ENCODE data around the gene ZNF544.
"Not testable (repeated sequence)": the region's sequence is repeated elsewhere in the genome, so short reads cannot be mapped to it uniquely, and the experiment has no call there.

Gene ZNF544

DNA sequence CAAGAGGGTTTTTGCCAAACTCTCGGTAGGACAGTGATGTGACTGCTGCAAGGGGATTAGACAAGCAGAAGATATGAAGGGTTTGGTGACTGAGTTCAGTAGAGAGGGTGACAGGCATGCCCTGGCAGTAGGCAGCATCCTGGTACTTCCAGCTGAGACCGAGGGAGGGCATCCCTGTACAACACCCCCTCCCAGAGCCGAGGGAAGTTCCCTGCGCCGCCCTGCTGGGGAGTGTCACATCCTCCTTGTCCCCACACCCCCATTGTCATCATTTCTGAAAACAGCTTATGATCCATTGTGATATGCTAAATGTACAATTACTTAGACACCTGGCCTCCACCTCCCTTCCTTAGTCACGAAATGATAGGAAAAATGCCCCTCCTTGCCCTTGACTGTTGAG is 14.6 kb downstream of the ZNF544 start:
- no peak for DNase-seq (ENCODE audit: extremely low spot score)
- ChIA-PET CTCF (no interaction called here), POLR2A (no interaction called here)
- TF ChIP-seq, protein P1, sequence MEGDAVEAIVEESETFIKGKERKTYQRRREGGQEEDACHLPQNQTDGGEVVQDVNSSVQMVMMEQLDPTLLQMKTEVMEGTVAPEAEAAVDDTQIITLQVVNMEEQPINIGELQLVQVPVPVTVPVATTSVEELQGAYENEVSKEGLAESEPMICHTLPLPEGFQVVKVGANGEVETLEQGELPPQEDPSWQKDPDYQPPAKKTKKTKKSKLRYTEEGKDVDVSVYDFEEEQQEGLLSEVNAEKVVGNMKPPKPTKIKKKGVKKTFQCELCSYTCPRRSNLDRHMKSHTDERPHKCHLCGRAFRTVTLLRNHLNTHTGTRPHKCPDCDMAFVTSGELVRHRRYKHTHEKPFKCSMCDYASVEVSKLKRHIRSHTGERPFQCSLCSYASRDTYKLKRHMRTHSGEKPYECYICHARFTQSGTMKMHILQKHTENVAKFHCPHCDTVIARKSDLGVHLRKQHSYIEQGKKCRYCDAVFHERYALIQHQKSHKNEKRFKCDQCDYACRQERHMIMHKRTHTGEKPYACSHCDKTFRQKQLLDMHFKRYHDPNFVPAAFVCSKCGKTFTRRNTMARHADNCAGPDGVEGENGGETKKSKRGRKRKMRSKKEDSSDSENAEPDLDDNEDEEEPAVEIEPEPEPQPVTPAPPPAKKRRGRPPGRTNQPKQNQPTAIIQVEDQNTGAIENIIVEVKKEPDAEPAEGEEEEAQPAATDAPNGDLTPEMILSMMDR (IDR thresholded peaks at IDR 0.05; ENCODE audit: control extremely low read depth, extremely low read depth, low read depth, missing control alignments), result no peak

DNA sequence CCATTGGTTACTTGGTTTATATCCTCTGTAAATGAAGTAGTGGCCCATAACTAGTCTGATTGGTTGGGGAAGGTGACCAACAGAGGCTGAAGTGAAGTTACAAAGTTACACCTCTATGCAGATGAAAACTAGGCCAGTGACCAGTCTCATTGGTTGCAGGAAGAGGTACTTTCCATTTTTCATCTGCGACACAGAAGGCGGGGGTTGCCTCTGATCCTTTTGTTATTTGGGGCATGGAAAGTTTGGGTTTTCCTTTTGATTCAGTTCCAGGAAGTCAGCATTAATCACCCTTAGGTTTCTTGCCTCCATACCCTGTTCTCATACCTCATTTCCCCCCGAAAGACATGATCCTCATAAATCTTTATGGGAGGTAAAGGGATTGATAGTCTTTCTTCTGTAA is 20.2 kb downstream of the ZNF544 start:
- TF ChIP-seq, protein P1 (IDR thresholded peaks at IDR 0.05; ENCODE audit: control extremely low read depth, extremely low read depth, low read depth, missing control alignments), result no peak
- ChIA-PET CTCF (no interaction called here), POLR2A (no interaction called here)
- DNase-seq (ENCODE audit: extremely low spot score), result no peak

DNA sequence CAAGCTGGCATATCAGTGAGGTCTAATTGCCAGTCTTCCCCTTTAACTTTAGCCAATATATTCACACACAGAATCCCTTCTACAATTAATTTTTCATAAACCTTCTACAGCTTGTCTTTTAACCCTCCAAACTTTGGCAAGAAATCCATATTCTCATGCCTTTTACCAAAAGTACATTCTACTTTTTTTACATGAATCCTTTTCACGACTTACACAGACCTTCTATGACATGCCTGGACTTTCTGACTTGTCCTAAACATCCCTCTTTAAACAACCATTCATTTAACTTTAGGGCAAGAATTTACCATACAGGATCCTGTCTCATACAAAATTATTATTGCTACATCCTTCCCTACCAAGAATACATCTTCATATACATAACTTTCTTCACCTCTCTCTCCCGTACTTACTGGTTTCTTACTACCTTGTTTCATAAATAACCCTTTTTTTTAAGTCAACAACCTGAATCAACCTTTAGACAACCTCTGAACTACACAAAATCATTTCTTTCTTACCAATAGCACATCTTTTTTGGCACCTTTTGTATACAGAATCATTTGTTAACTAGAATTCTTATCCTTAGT is 23.5 kb downstream of the ZNF544 start:
- ChIA-PET CTCF (no interaction called here), POLR2A (no interaction called here)
- DNase-seq (ENCODE audit: extremely low spot score), result no peak
- TF ChIP-seq, protein P1 (IDR thresholded peaks at IDR 0.05; ENCODE audit: control extremely low read depth, extremely low read depth, low read depth, missing control alignments), result no peak

DNA sequence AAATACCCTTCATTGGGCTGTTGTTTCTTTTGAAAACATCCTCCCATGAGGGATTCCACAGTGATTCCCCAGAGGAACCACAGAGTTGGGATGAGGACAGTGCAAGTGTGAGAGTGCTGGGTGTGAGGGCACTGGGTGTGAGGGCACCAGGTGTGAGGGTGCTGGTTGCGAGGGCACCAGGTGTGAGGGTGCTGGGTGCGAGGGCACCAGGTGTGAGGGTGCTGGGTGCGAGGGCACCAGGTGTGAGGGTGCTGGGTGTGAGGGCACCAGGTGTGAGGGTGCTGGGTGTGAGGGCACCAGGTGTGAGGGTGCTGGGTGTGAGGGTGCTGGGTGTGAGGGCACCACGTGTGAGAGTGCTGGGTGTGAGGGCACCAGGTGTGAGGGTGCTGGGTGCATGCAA is 29.5 kb downstream of the ZNF544 start:
- DNase-seq (ENCODE audit: extremely low spot score); CTCF ChIA-PET; POLR2A ChIA-PET: not testable (repeated sequence)

DNA sequence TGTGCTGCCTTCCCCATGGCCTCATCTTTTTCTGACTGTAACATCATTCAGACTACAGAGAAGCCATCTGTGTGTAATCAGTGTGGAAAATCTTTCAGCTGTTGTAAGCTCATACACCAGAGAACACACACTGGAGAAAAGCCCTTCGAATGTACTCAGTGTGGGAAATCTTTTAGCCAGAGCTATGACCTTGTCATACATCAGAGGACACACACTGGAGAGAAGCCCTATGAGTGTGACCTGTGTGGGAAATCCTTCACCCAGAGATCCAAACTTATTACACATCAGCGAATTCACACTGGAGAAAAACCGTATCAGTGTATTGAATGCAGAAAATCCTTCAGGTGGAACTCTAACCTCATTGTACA is 32.9 kb downstream of the ZNF544 start:
- TF ChIP-seq, protein P1 (IDR thresholded peaks at IDR 0.05; ENCODE audit: control extremely low read depth, extremely low read depth, low read depth, missing control alignments), result no peak
- no peak for DNase-seq (ENCODE audit: extremely low spot score)
- ChIA-PET POLR2A (interaction anchor here (0.6 kb wide), 1 partner anchor 17 kb away, joined by 3 read pairs; the partner anchor contains the start of gene ZNF8), CTCF (interaction anchor here (1.6 kb wide), 1 partner anchor 8 kb away, joined by 3 read pairs; no protein-coding TSS in a partner anchor)

DNA sequence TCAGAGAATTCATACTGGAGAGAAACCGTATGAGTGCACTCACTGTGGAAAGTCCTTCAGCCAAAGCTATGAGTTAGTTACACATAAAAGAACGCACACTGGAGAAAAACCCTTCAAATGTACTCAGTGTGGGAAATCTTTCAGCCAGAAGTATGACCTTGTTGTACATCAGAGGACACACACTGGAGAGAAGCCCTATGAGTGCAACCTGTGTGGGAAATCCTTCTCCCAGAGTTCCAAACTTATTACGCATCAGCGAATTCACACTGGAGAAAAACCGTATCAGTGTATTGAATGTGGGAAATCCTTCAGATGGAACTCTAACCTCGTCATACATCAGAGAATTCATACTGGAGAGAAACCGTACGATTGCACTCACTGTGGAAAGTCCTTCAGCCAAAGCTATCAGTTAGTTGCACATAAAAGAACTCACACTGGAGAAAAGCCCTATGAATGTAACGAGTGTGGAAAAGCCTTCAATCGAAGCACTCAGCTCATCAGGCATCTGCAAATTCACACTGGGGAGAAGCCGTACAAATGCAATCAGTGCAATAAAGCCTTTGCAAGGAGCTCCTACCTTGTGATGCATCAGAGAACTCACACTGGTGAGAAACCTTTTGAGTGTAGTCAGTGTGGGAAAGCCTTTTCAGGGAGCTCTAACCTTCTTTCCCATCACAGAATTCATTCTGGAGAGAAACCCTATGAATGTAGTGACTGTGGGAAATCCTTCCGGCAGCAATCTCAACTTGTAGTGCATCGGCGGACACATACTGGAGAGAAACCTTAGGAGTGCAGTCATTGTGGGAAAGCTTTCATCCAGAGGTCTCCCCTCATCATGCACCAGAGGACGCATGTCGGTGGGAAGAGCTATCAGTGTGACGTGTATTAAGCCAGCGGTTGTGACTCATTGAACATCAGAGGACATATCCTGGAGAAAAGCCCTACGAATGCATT is 33.5 kb downstream of the ZNF544 start:
- POLR2A ChIA-PET, result interaction anchor here (0.6 kb wide), 1 partner anchor 17 kb away, joined by 3 read pairs; the partner anchor contains the start of gene ZNF8
- CTCF ChIA-PET, result interaction anchor here (1.6 kb wide), 1 partner anchor 7 kb away, joined by 3 read pairs; no protein-coding TSS in a partner anchor
- DNase-seq (ENCODE audit: extremely low spot score), result no peak
- TF ChIP-seq, protein P1 (IDR thresholded peaks at IDR 0.05; ENCODE audit: control extremely low read depth, extremely low read depth, low read depth, missing control alignments), result no peak

DNA sequence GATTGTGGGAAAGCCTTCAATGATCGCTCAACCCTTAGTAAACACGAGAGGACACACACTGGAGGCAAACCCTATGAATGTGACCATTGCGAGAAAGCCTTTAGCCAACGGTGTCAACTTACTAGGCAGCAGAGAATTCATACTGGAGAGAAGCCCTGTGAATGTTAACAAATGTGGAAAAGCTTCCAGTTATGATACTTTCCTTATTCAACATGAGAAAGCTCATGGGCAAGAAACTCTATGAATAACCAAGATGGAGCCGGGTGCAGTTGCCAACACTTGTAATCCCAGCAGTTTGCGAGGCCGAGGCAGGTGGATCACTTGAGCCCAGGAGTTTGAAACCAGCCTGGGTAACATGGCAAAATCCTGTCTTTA is 34.2 kb downstream of the ZNF544 start:
- CTCF ChIA-PET, result no interaction called here
- DNase-seq (ENCODE audit: extremely low spot score), result no peak
- POLR2A ChIA-PET, result no interaction called here
- TF ChIP-seq, protein P1 (IDR thresholded peaks at IDR 0.05; ENCODE audit: control extremely low read depth, extremely low read depth, low read depth, missing control alignments), result no peak
